Renal cortex interstitium (tissue), 3 donors: ENCODE measurements around the gene SPNS2. TPM values are rescaled to one million over a fixed set of nuclear protein-coding genes. Genes with fewer than 3 reads are reported as not detected.

Experiments
- polyA plus RNA-seq, 3 donors: library from polyadenylated mRNA; unstranded; fragments of 120-200 nt; gene quantifications; one replicate each; pipeline ENCODE4 v1.2.1, GENCODE V29; 2013; ENCODE audit not compliant: insufficient read length in 3 of 3

SPNS2 gene
- polyA plus RNA-seq, 3 donors, result 22.3 to 45.7 (median 40.9) TPM

Other genes starting within 250 kb of the SPNS2 start
- gene ANKFY1, start 234.9 kb upstream of the SPNS2 start, polyA plus RNA-seq, result 10 to 100 TPM; 45.4 to 54.7 (median 47.6) TPM
- gene UBE2G1, start 132.2 kb upstream of the SPNS2 start, polyA plus RNA-seq, result 10 to 100 TPM; 46.7 to 65.2 (median 57.9) TPM
- 1 to 10 TPM; 1.9 to 5.2 (median 2.6) TPM for gene SPNS3, start 64.9 kb upstream of the SPNS2 start, polyA plus RNA-seq
- 10 to 100 TPM; 34.6 to 47.8 (median 43.5) TPM for gene MYBBP1A, start 56.5 kb downstream of the SPNS2 start, polyA plus RNA-seq
- gene GGT6, start 61.7 kb downstream of the SPNS2 start, polyA plus RNA-seq, result 1 to 10 TPM; 5.2 to 8.3 (median 6.8) TPM
- 10 to 100 TPM; 56.2 to 60.1 (median 57.6) TPM for gene SMTNL2, start 85.6 kb downstream of the SPNS2 start, polyA plus RNA-seq
- under 1 TPM; 0.17 to 0.36 (median 0.32) TPM for gene ALOX15, start 142.8 kb downstream of the SPNS2 start, polyA plus RNA-seq
- gene PELP1, start 205.3 kb downstream of the SPNS2 start, polyA plus RNA-seq, result 10 to 100 TPM; 45.7 to 56.2 (median 50.0) TPM
- gene ARRB2, start 211.8 kb downstream of the SPNS2 start, polyA plus RNA-seq, result 10 to 100 TPM; 29.8 to 39.0 (median 35.1) TPM
- 10 to 100 TPM; 24.9 to 29.4 (median 26.9) TPM for gene MED11, start 232.5 kb downstream of the SPNS2 start, polyA plus RNA-seq
- gene ZMYND15, start 241.0 kb downstream of the SPNS2 start, polyA plus RNA-seq, result 1 to 10 TPM in 1 of 3 donors, under 1 TPM in 2; 0.46 to 1.7 (median 0.50) TPM
- 10 to 100 TPM; 10.1 to 23.2 (median 10.8) TPM for gene CXCL16, start 241.0 kb downstream of the SPNS2 start, polyA plus RNA-seq